Activated CD4-positive, alpha-beta T cell treated with anti-CD3 and anti-CD28 coated beads, Interleukin-2, amount 10 ng/mL, durations not matched to agents 7 days and 5 days (primary cell): Measurements from ENCODE around the gene RAB4A. TPM values are rescaled to one million over a fixed set of nuclear protein-coding genes. Genes with fewer than 3 reads are reported as not detected.

ENCODE experiments used
- CTCF ChIA-PET: fragments of 350-600 bp; sonication (Branson Sonifier 250); formaldehyde crosslinking; loops from one replicate; lab custom pipeline; 2021; ENCODE audit warnings: antibody characterized with exemption; lab: Charles Lee
- POLR2A ChIA-PET: fragments of 350-600 bp; sonication (Branson Sonifier 250); formaldehyde crosslinking; loops from one replicate; lab custom pipeline; 2021; ENCODE audit warnings: antibody characterized with exemption; lab: Charles Lee
- DNase-seq: peaks from one replicate; pipeline ENCODE4 v3.0.0-alpha.2; 2020
- H3K27ac Mint-ChIP-seq: one replicate; pipeline ENCODE4 v1.8.0; 2021; ENCODE audit warnings: mild to moderate bottlenecking, moderate library complexity, mixed read lengths
- H3K27me3 Mint-ChIP-seq: one replicate; pipeline ENCODE4 v1.8.0; 2021; ENCODE audit warnings: mixed read lengths
- H3K36me3 Mint-ChIP-seq: one replicate; pipeline ENCODE4 v1.8.0; 2021; ENCODE audit warnings: low read depth, mixed read lengths
- H3K4me1 Mint-ChIP-seq: one replicate; pipeline ENCODE4 v1.8.0; 2021; ENCODE audit warnings: mixed read lengths
- H3K4me3 Mint-ChIP-seq: one replicate; pipeline ENCODE4 v1.8.0; 2021; ENCODE audit warnings: mild to moderate bottlenecking, moderate library complexity, mixed read lengths
- H3K9me3 Mint-ChIP-seq: one replicate; pipeline ENCODE4 v1.8.0; 2021; ENCODE audit warnings: mixed read lengths
- total RNA-seq, 2 experiments: library from RNA; stranded (reverse); gene quantifications; one replicate each; pipeline ENCODE4 v1.2.3, GENCODE V29; 2021

The RAB4A gene
- total RNA-seq, 2 experiments from 2014 or later = 35.5 to 41.0 TPM

DNA sequence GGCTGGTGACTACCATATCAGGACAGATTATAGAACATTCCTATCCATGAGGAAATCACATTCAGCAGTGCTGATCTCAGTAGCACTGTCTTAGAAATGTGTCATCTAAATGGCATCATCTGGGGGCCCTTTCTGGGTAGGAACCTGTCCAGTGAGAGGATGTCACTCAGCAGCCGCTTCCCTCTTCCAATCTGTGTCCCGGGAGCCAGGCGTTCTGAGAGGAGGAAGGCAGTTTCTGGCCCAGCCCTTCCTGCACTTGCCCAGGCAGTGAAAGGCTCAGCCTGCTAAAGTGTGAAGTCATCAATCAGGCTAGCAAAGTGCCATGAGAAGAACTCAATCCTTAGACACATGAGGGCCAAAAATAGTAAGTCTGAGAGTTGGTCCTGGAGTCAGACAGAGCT, 25.6 kb downstream of the RAB4A start:
- Mint-ChIP-seq H3K27me3 (no peaks in the 10 kb centered on the region), H3K4me3 (no peak overlapping the region), H3K27ac (peak overlapping the region; percentile 26), H3K36me3 (peaks cover 29% of the 10 kb centered on the region), H3K9me3 (no peaks in the 10 kb centered on the region), H3K4me1 (no peaks in the 10 kb centered on the region)
- CTCF ChIA-PET = no interaction called here
- POLR2A ChIA-PET = no interaction called here
- DNase-seq = no peak

DNA sequence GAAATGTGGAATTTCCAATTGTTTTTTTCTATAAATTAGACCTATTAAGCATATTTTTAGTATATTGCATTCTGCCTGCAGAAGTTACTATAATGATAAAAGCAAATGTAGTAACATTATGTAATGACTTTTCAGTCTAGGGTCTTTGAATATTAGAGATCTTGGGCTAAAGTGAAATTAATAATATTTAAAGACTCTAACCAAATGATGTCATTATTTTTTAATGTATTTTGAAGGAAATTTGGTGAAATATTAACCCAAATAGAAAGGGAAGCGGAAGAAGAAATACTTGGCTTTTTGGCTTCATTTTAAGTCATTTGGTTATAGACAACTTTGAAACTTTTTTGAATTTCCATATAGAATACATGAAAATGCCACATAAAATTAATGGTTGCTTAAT, 26.8 kb downstream of the RAB4A start:
- no peak overlapping the region for H3K4me3 Mint-ChIP-seq
- POLR2A ChIA-PET = no interaction called here
- no peak for DNase-seq
- H3K27me3 Mint-ChIP-seq = no peaks in the 10 kb centered on the region
- CTCF ChIA-PET = no interaction called here
- no peaks in the 10 kb centered on the region for H3K9me3 Mint-ChIP-seq
- no peaks in the 10 kb centered on the region for H3K4me1 Mint-ChIP-seq
- no peak overlapping the region for H3K27ac Mint-ChIP-seq
- H3K36me3 Mint-ChIP-seq = peaks cover 32% of the 10 kb centered on the region

GRCh38 chr1:229298420-229298819, 27.5 kb downstream of the RAB4A start:
- peaks cover 37% of the 10 kb centered on the region for H3K36me3 Mint-ChIP-seq

GRCh38 chr1:229298887-229299503, 28.1 kb downstream of the RAB4A start:
- ChIA-PET CTCF (interaction anchor here (0.5 to 1.0 kb wide), 2 partner anchors 236 to 575 kb away, joined by 3 read pairs; no protein-coding TSS in a partner anchor), POLR2A (no interaction called here)
- H3K9me3 Mint-ChIP-seq = no peaks in the 10 kb centered on the region
- no peak overlapping the region for H3K4me3 Mint-ChIP-seq
- no peaks in the 10 kb centered on the region for H3K27me3 Mint-ChIP-seq
- H3K36me3 Mint-ChIP-seq = peaks cover 42% of the 10 kb centered on the region
- no peak overlapping the region for H3K27ac Mint-ChIP-seq
- DNase-seq = no peak
- H3K4me1 Mint-ChIP-seq = peaks cover 4% of the 10 kb centered on the region

More at GRCh38 chr1:229298420-229298819, 27.5 kb downstream of the RAB4A start:
- Mint-ChIP-seq H3K9me3 (no peaks in the 10 kb centered on the region), H3K4me3 (no peak overlapping the region), H3K27ac (no peak overlapping the region), H3K4me1 (peaks cover 1% of the 10 kb centered on the region), H3K27me3 (no peaks in the 10 kb centered on the region)
- DNase-seq = no peak
- ChIA-PET POLR2A (no interaction called here), CTCF (interaction anchor here (0.5 kb wide), 1 partner anchor 236 kb away, joined by 3 read pairs; no protein-coding TSS in a partner anchor)

GRCh38 chr1:229300099-229300757, 29.3 kb downstream of the RAB4A start:
- H3K27me3 Mint-ChIP-seq = no peaks in the 10 kb centered on the region
- H3K36me3 Mint-ChIP-seq = peaks cover 50% of the 10 kb centered on the region
- H3K4me1 Mint-ChIP-seq = peaks cover 11% of the 10 kb centered on the region
- DNase-seq = no peak
- peak overlapping the region; percentile 37 for H3K27ac Mint-ChIP-seq
- ChIA-PET CTCF (interaction anchor here (0.5 to 0.8 kb wide), 2 partner anchors 22 to 692 kb away, joined by 4 read pairs; no protein-coding TSS in a partner anchor), POLR2A (no interaction called here)
- H3K9me3 Mint-ChIP-seq = no peaks in the 10 kb centered on the region
- H3K4me3 Mint-ChIP-seq = no peak overlapping the region

DNA sequence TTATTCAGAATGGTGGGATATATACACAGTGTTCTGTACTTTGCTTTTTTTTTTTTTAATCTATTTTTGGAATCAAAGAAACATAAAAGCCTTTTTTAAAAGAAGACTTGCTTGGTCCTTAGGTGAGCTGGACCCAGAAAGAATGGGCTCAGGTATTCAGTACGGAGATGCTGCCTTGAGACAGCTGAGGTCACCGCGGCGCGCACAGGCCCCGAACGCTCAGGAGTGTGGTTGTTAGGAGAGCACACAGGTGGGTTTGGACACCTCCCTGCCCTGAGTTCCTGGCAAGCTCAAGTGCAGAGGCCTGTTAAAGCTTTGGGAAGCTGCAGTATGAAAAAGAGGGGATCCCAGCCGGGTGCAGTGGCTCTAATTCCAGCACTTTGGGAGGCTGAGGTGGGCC, 31.8 kb downstream of the RAB4A start:
- peaks cover 13% of the 10 kb centered on the region for H3K4me1 Mint-ChIP-seq
- ChIA-PET CTCF (interaction anchor here (0.6 kb wide), 1 partner anchor 237 kb away, joined by 3 read pairs; no protein-coding TSS in a partner anchor), POLR2A (no interaction called here)
- no peak overlapping the region for H3K4me3 Mint-ChIP-seq
- no peaks in the 10 kb centered on the region for H3K9me3 Mint-ChIP-seq
- DNase-seq = no peak
- H3K27ac Mint-ChIP-seq = no peak overlapping the region
- peaks cover 53% of the 10 kb centered on the region for H3K36me3 Mint-ChIP-seq
- H3K27me3 Mint-ChIP-seq = no peaks in the 10 kb centered on the region

GRCh38 chr1:229303855-229304254, 32.9 kb downstream of the RAB4A start:
- POLR2A ChIA-PET = no interaction called here
- Mint-ChIP-seq H3K9me3 (no peaks in the 10 kb centered on the region), H3K27me3 (no peaks in the 10 kb centered on the region), H3K4me3 (no peak overlapping the region), H3K4me1 (peaks cover 13% of the 10 kb centered on the region), H3K36me3 (peaks cover 51% of the 10 kb centered on the region), H3K27ac (peak overlapping the region; percentile 38)
- CTCF ChIA-PET = interaction anchor here (0.7 kb wide), 1 partner anchor 760 kb away, joined by 3 read pairs; no protein-coding TSS in a partner anchor
- no peak for DNase-seq

DNA sequence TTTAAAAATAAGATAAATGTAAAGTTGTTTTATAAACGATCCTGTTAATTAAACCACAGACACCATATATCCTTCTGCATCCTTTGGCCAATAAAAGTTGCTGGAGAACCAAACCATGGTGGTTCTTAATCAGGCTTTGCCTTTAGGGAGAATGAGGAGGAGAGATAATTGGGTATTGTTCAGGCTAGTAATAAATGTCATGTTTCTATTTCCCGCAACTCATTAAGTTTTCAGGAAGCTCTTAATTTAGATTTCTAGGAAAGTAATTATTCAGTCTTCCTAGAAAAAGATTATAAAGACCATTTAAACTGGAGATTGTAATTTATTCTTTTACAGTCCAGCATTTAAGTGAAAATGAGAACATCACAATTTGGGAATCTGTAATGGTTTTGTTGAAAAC, 34.5 kb downstream of the RAB4A start:
- CTCF ChIA-PET = interaction anchor here (1.3 kb wide), 1 partner anchor 47 kb away, joined by 3 read pairs; no protein-coding TSS in a partner anchor

DNA sequence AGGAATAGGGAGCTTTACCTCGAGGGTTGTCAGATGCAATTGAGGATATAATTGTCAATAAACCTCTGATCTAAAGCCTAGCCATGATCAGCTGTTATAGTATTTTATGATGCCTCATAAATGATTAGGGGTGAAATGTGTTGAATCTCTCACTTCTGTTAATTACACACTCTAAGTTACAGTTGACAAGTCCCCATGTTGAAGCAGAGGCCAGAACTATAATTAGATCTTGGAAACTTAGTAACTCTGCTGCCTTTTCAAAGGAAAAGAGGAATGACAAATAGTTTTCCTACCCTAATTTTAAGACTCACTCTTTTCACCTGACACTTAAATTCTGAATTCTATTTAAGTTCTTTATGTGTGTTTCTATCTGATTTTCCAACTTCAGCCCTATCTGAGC, 38.2 kb downstream of the RAB4A start:
- Mint-ChIP-seq H3K27ac (no peak overlapping the region), H3K4me3 (no peak overlapping the region), H3K36me3 (peaks cover 34% of the 10 kb centered on the region), H3K4me1 (peaks cover 9% of the 10 kb centered on the region), H3K27me3 (no peaks in the 10 kb centered on the region), H3K9me3 (no peaks in the 10 kb centered on the region)
- CTCF ChIA-PET = no interaction called here
- DNase-seq = no peak
- POLR2A ChIA-PET = no interaction called here

More for the DNA sequence above, 34.5 kb downstream of the RAB4A start:
- POLR2A ChIA-PET = no interaction called here
- no peak overlapping the region for H3K4me3 Mint-ChIP-seq
- H3K27me3 Mint-ChIP-seq = no peaks in the 10 kb centered on the region
- no peak overlapping the region for H3K27ac Mint-ChIP-seq
- peaks cover 41% of the 10 kb centered on the region for H3K36me3 Mint-ChIP-seq
- H3K4me1 Mint-ChIP-seq = peaks cover 13% of the 10 kb centered on the region
- H3K9me3 Mint-ChIP-seq = no peaks in the 10 kb centered on the region
- no peak for DNase-seq

DNA sequence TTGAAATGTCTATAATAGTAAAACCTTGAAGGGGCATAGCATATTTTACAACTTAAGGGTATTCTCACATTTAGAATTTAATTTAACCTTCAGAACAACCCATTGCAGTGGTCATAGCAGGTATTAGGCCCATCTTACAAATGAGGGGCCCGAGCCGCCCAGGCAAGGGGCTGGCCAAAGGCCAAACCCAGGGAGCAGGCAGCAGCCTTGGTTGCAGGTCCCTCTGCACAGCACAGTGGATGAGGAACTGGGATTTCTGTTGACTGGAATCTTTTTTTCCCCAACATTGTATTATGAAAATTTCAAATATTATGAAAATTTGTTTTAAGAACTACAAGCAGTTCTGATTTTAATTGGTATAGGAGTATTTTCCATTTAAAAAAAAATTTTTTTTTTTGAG, 38.8 kb downstream of the RAB4A start:
- Mint-ChIP-seq H3K9me3 (no peaks in the 10 kb centered on the region), H3K4me3 (no peak overlapping the region), H3K36me3 (peaks cover 29% of the 10 kb centered on the region), H3K27ac (no peak overlapping the region), H3K4me1 (peaks cover 5% of the 10 kb centered on the region), H3K27me3 (no peaks in the 10 kb centered on the region)
- no peak for DNase-seq
- CTCF ChIA-PET = interaction anchor here (1.3 kb wide), 1 partner anchor 10 kb away, joined by 3 read pairs; no protein-coding TSS in a partner anchor
- POLR2A ChIA-PET = interaction anchor here (0.6 kb wide), 1 partner anchor 757 kb away, joined by 3 read pairs; the partner anchor contains the start of gene GALNT2

- DNase-seq = no peak
- Mint-ChIP-seq H3K4me1 (no peaks in the 10 kb centered on the region), H3K36me3 (peaks cover 25% of the 10 kb centered on the region), H3K4me3 (no peak overlapping the region), H3K27me3 (no peaks in the 10 kb centered on the region), H3K9me3 (no peaks in the 10 kb centered on the region), H3K27ac (no peak overlapping the region)
- POLR2A ChIA-PET = no interaction called here
- CTCF ChIA-PET = interaction anchor here (1.3 kb wide), 1 partner anchor 9 kb away, joined by 3 read pairs; no protein-coding TSS in a partner anchor
Measured at GRCh38 chr1:229310833-229311232, 39.9 kb downstream of the RAB4A start.

GRCh38 chr1:229316166-229316565, 45.3 kb downstream of the RAB4A start:
- Mint-ChIP-seq H3K36me3 (peaks cover 26% of the 10 kb centered on the region), H3K4me3 (no peak overlapping the region), H3K9me3 (no peaks in the 10 kb centered on the region), H3K4me1 (peaks cover 5% of the 10 kb centered on the region), H3K27ac (no peak overlapping the region), H3K27me3 (no peaks in the 10 kb centered on the region)
- ChIA-PET CTCF (no interaction called here), POLR2A (no interaction called here)
- DNase-seq = no peak

- H3K36me3 Mint-ChIP-seq = peaks cover 27% of the 10 kb centered on the region
- no peaks in the 10 kb centered on the region for H3K9me3 Mint-ChIP-seq
- H3K4me3 Mint-ChIP-seq = no peak overlapping the region
- no peak for DNase-seq
- ChIA-PET POLR2A (no interaction called here), CTCF (no interaction called here)
- no peak overlapping the region for H3K27ac Mint-ChIP-seq
- no peaks in the 10 kb centered on the region for H3K27me3 Mint-ChIP-seq
- H3K4me1 Mint-ChIP-seq = peaks cover 5% of the 10 kb centered on the region
Measured at GRCh38 chr1:229318056-229318455, 47.1 kb downstream of the RAB4A start.
